CD4-positive, CD25-positive, alpha-beta regulatory T cell (primary cell): ENCODE results near the gene CD99. TPM values are rescaled to one million over a fixed set of nuclear protein-coding genes. Genes with fewer than 3 reads are reported as not detected.
A peak's percentile ranks its signal among the peaks of the same experiment; 100 is the strongest.

Source experiments
- ATAC-seq, 2 donors: fragments of 150-1000 bp; cut with Tn5 transposase; one replicate each; pipeline ENCODE4 v1.10.0; 2021; ENCODE audit warnings: low read depth in 2 of 2, moderate number of reproducible peaks in 2 of 2, moderate library complexity in 1 of 2
- DNase-seq, 3 donors: peaks; one replicate each; pipeline versions ENCODE4 v3.0.0 to v3.0.0-alpha.2; 2012 to 2022; ENCODE audit warnings: mixed read lengths in 1 of 3
- H3K27ac ChIP-seq: one replicate; pipeline ENCODE4 v1.7.0; 2013; ENCODE audit warnings: mild to moderate bottlenecking, low read length; ENCODE audit not compliant: insufficient read depth, poor library complexity, severe bottlenecking
- H3K27me3 ChIP-seq: one replicate; pipeline ENCODE4 v1.7.0; 2013; ENCODE audit warnings: low read length; ENCODE audit not compliant: control insufficient read depth, insufficient read depth
- H3K36me3 ChIP-seq: one replicate; pipeline ENCODE4 v1.7.0; 2013; ENCODE audit warnings: mild to moderate bottlenecking, low read length, moderate library complexity; ENCODE audit not compliant: control insufficient read depth, insufficient read depth
- H3K4me1 ChIP-seq: 2 replicates; pipeline ENCODE4 v1.7.0; 2013; ENCODE audit warnings: mild to moderate bottlenecking, low read length; ENCODE audit not compliant: insufficient read depth, control insufficient read depth, poor library complexity, severe bottlenecking
- H3K4me3 ChIP-seq: one replicate; pipeline ENCODE4 v1.7.0; 2013; ENCODE audit warnings: low read depth, mild to moderate bottlenecking, low read length, moderate library complexity
- H3K9me3 ChIP-seq, 2 experiments: 1 replicate in 1 of 2; 2 replicates in 1 of 2; pipeline ENCODE4 v1.7.0; 2013; ENCODE audit warnings: low read length in 2 of 2, mild to moderate bottlenecking in 1 of 2, moderate library complexity in 1 of 2; ENCODE audit not compliant: control insufficient read depth in 2 of 2
- H3K27ac Mint-ChIP-seq, 3 donors: one replicate each; pipeline ENCODE4 v1.8.0; 2020 to 2022; ENCODE audit warnings: mild to moderate bottlenecking in 3 of 3, mixed read lengths in 3 of 3, moderate library complexity in 2 of 3
- H3K27me3 Mint-ChIP-seq: one replicate; pipeline ENCODE4 v1.8.0; 2022; ENCODE audit warnings: mild to moderate bottlenecking, mixed read lengths
- H3K36me3 Mint-ChIP-seq: one replicate; pipeline ENCODE4 v1.8.0; 2020; ENCODE audit warnings: mixed read lengths
- H3K4me1 Mint-ChIP-seq, 4 donors: one replicate each; pipeline ENCODE4 v1.8.0; 2020 to 2022; ENCODE audit warnings: mixed read lengths in 4 of 4, mild to moderate bottlenecking in 1 of 4
- H3K4me3 Mint-ChIP-seq, 4 donors: one replicate each; pipeline ENCODE4 v1.8.0; 2020 to 2022; ENCODE audit warnings: mild to moderate bottlenecking in 4 of 4, mixed read lengths in 4 of 4, moderate library complexity in 3 of 4
- H3K9me3 Mint-ChIP-seq, 7 donors: one replicate each; pipeline ENCODE4 v1.8.0; 2020 to 2022; ENCODE audit warnings: mixed read lengths in 7 of 7, mild to moderate bottlenecking in 3 of 7, moderate library complexity in 2 of 7
- polyA plus RNA-seq, 4 donors: library from polyadenylated mRNA; unstranded; fragments of 300-500 nt; fragmentation: Illumina TruSeq; gene quantifications; one replicate each; pipeline ENCODE4 v1.2.3, GENCODE V29; 2021
- total RNA-seq: library from RNA; stranded (reverse); gene quantifications from one replicate; pipeline ENCODE4 v1.2.3, GENCODE V29; 2022

CD99 gene
- total and polyA plus RNA-seq, 5 donors from 2014 or later: 286 to 459 (median 320) TPM

DNA sequence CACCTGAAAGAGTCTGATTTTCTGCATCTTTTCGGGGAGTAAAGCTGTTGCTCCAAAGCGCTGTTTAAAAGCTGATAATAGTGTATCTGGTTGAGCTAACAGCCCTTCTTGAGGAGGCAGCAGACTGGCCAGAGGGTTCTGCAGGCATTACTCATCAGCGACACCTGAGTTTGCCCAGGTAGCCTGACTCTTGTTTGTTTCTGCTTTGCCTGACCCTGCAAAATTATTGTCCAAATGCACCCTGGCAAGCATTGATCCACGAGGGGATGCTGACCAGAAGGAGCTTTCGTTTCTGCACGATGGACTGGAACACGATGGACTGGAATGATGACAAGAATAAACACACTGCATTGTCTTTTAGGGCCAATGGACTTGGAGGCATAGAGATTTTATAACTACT lies 6.2 kb downstream of the CD99 start:
- peaks cover 32% of the 10 kb centered on the region for H3K36me3 Mint-ChIP-seq
- H3K9me3 ChIP-seq: no peaks in the 10 kb centered on the region
- H3K4me1 ChIP-seq: peaks cover 89% of the 10 kb centered on the region
- H3K9me3 Mint-ChIP-seq: peaks cover 0 to 1% (median 0%) of the 10 kb centered on the region in 7 donors
- H3K4me1 Mint-ChIP-seq: peaks cover 21 to 97% (median 76%) of the 10 kb centered on the region in 4 donors
- no peaks in the 10 kb centered on the region for H3K27me3 ChIP-seq
- H3K4me3 ChIP-seq: peak overlapping the region; percentile 70
- peak overlapping the region; percentile 88 to 89 (median 89) for H3K27ac Mint-ChIP-seq
- no peaks in the 10 kb centered on the region for H3K27me3 Mint-ChIP-seq
- no peak for DNase-seq
- H3K27ac ChIP-seq: peak overlapping the region; percentile 72
- H3K4me3 Mint-ChIP-seq: peak overlapping the region; percentile 72 to 99 (median 82)
- no peak for ATAC-seq
- H3K36me3 ChIP-seq: peaks cover 13% of the 10 kb centered on the region

GRCh38 chrX:2697741-2698299 lies 6.7 kb downstream of the CD99 start:
- no peaks in the 10 kb centered on the region for H3K27me3 ChIP-seq
- H3K27ac ChIP-seq: peak overlapping the region; percentile 72
- Mint-ChIP-seq H3K27me3 (no peaks in the 10 kb centered on the region), H3K4me1 (peaks cover 21 to 97% (median 75%) of the 10 kb centered on the region in 4 donors), H3K9me3 (peaks cover 0 to 1% (median 0%) of the 10 kb centered on the region in 7 donors), H3K4me3 (peak overlapping the region; percentile 72 to 99 (median 82)), H3K27ac (peak overlapping the region; percentile 88 to 89 (median 89)), H3K36me3 (peaks cover 32% of the 10 kb centered on the region)
- peak overlapping the region; percentile 70 for H3K4me3 ChIP-seq
- peaks cover 13% of the 10 kb centered on the region for H3K36me3 ChIP-seq
- DNase-seq (no peak), ATAC-seq (no peak)
- peaks cover 89% of the 10 kb centered on the region for H3K4me1 ChIP-seq
- H3K9me3 ChIP-seq: no peaks in the 10 kb centered on the region

- no peak for ATAC-seq
- H3K27ac ChIP-seq: no peak overlapping the region
- peaks cover 13% of the 10 kb centered on the region for H3K36me3 ChIP-seq
- peak overlapping the region in 2 of 4 donors; percentile 70 to 86 for H3K4me3 Mint-ChIP-seq
- peaks cover 91% of the 10 kb centered on the region for H3K4me1 ChIP-seq
- H3K9me3 ChIP-seq: no peaks in the 10 kb centered on the region
- peaks cover 32% of the 10 kb centered on the region for H3K36me3 Mint-ChIP-seq
- no peaks in the 10 kb centered on the region for H3K27me3 ChIP-seq
- no peaks in the 10 kb centered on the region for H3K27me3 Mint-ChIP-seq
- peaks cover 22 to 98% (median 75%) of the 10 kb centered on the region in 4 donors for H3K4me1 Mint-ChIP-seq
- H3K27ac Mint-ChIP-seq: peak overlapping the region; percentile 56 to 88 (median 62)
- DNase-seq: no peak
- H3K9me3 Mint-ChIP-seq: no peaks in the 10 kb centered on the region
- no peak overlapping the region for H3K4me3 ChIP-seq
Measured at GRCh38 chrX:2698604-2699003, 7.5 kb downstream of the CD99 start.

DNA sequence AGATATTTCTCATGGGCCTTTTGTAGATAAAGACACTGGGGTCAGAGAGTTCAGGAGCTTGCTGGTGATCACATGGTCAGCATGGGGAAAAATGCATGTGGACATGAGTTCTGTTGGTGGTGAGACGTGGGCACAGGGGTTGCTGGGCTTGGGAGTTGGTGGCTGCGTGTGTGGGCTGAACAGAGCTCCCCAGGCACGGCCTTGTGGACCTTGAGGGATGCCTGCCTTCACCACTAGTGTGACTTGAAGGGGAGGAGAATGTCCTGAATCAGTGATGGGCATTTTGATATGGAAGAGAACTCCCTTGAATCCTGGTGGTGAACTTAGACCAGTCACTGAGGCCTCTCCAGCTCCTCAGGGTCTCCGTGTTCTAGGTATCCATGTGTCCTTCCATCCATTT lies 8.9 kb downstream of the CD99 start:
- Mint-ChIP-seq H3K4me1 (peaks cover 20 to 98% (median 71%) of the 10 kb centered on the region in 4 donors), H3K4me3 (peak overlapping the region in 2 of 4 donors; percentile 9 to 67), H3K36me3 (peaks cover 33% of the 10 kb centered on the region), H3K27ac (peak overlapping the region in 1 of 3 donors; percentile 87), H3K27me3 (no peaks in the 10 kb centered on the region), H3K9me3 (no peaks in the 10 kb centered on the region)
- Histone ChIP-seq H3K4me1 (peaks cover 91% of the 10 kb centered on the region), H3K27ac (no peak overlapping the region), H3K27me3 (no peaks in the 10 kb centered on the region), H3K9me3 (no peaks in the 10 kb centered on the region), H3K4me3 (no peak overlapping the region), H3K36me3 (peaks cover 17% of the 10 kb centered on the region)
- no peak for ATAC-seq
- DNase-seq: no peak

GRCh38 chrX:2700405-2701320 lies 9.6 kb downstream of the CD99 start:
- Histone ChIP-seq H3K27me3 (no peaks in the 10 kb centered on the region), H3K4me1 (peaks cover 86% of the 10 kb centered on the region), H3K9me3 (no peaks in the 10 kb centered on the region), H3K4me3 (no peak overlapping the region), H3K36me3 (peaks cover 23% of the 10 kb centered on the region), H3K27ac (no peak overlapping the region)
- Mint-ChIP-seq H3K4me3 (peak overlapping the region in 3 of 4 donors; percentile 9 to 67 (median 59)), H3K4me1 (peaks cover 24 to 98% (median 74%) of the 10 kb centered on the region in 4 donors), H3K9me3 (no peaks in the 10 kb centered on the region), H3K36me3 (peaks cover 38% of the 10 kb centered on the region), H3K27ac (peak overlapping the region; percentile 68 to 91 (median 83)), H3K27me3 (no peaks in the 10 kb centered on the region)
- DNase-seq (no peak), ATAC-seq (no peak)

DNA sequence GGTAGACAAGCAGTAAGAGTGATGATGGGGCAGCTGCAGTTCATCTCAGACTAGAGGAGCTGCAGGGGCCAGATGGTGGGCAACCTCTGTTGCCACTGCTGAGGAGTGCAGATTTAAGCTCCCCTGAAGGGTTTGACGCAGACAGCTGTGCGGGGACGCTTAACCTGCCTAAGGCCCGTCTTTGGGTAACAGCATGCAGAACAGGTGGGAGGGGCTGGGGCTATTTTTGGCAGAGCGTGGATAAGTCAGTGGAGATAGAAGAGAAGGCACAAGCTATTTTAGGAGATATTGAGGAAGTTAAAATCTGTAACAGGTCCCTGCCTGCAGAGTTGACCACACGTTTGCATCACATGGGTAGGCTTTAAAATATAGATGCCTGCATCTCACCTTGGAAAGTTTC lies 10.5 kb downstream of the CD99 start:
- H3K27ac ChIP-seq: no peak overlapping the region
- Mint-ChIP-seq H3K27me3 (no peaks in the 10 kb centered on the region), H3K4me1 (peaks cover 22 to 93% (median 68%) of the 10 kb centered on the region in 4 donors), H3K9me3 (no peaks in the 10 kb centered on the region), H3K4me3 (peak overlapping the region; percentile 21 to 46 (median 31)), H3K27ac (peak overlapping the region in 2 of 3 donors; percentile 65 to 83), H3K36me3 (peaks cover 38% of the 10 kb centered on the region)
- H3K27me3 ChIP-seq: no peaks in the 10 kb centered on the region
- no peak for ATAC-seq
- H3K4me1 ChIP-seq: peaks cover 80% of the 10 kb centered on the region
- H3K36me3 ChIP-seq: peaks cover 29% of the 10 kb centered on the region
- no peaks in the 10 kb centered on the region for H3K9me3 ChIP-seq
- no peak for DNase-seq
- H3K4me3 ChIP-seq: no peak overlapping the region

DNA sequence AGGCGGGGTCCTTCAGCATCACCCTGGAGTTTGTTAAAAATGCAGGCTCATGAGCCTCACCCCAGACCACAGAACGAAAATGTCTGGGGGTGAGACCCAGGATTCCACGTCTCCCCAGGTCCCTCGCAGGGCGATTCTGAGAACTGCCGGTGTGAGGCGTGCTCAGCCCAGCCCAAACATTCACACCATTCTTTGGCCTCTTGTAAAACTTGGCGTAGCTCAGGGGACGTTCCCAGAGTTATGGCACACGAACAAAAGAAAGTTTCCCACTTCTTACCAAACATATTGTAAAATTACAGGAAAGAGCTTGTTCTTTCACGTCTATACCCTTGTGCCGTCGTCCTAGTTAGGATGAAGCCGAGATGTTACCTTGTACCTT lies 12.9 kb downstream of the CD99 start:
- Mint-ChIP-seq H3K27me3 (no peaks in the 10 kb centered on the region), H3K9me3 (no peaks in the 10 kb centered on the region), H3K4me3 (peak overlapping the region in 3 of 4 donors; percentile 23 to 61 (median 44)), H3K4me1 (peaks cover 30 to 92% (median 69%) of the 10 kb centered on the region in 4 donors), H3K36me3 (peaks cover 39% of the 10 kb centered on the region), H3K27ac (peak overlapping the region; percentile 31 to 83 (median 60))
- Histone ChIP-seq H3K9me3 (no peaks in the 10 kb centered on the region), H3K4me1 (peaks cover 72% of the 10 kb centered on the region), H3K27me3 (no peaks in the 10 kb centered on the region), H3K4me3 (no peak overlapping the region), H3K27ac (peak overlapping the region; percentile 7), H3K36me3 (peaks cover 29% of the 10 kb centered on the region)
- DNase-seq: no peak
- ATAC-seq: no peak
